ENCODE measurements around the gene NTM.

GRCh38 chr11:131683131-131683530, 312.7 kb downstream of the NTM start:
- no peak for TF ChIP-seq EZH2 (IDR thresholded peaks at IDR 0.05; ENCODE audit: borderline replicate concordance, low read depth, low read length, poor library complexity, severe bottlenecking)
- TF ChIP-seq, protein P1, sequence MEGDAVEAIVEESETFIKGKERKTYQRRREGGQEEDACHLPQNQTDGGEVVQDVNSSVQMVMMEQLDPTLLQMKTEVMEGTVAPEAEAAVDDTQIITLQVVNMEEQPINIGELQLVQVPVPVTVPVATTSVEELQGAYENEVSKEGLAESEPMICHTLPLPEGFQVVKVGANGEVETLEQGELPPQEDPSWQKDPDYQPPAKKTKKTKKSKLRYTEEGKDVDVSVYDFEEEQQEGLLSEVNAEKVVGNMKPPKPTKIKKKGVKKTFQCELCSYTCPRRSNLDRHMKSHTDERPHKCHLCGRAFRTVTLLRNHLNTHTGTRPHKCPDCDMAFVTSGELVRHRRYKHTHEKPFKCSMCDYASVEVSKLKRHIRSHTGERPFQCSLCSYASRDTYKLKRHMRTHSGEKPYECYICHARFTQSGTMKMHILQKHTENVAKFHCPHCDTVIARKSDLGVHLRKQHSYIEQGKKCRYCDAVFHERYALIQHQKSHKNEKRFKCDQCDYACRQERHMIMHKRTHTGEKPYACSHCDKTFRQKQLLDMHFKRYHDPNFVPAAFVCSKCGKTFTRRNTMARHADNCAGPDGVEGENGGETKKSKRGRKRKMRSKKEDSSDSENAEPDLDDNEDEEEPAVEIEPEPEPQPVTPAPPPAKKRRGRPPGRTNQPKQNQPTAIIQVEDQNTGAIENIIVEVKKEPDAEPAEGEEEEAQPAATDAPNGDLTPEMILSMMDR (conservative IDR thresholded peaks at IDR 0.05; ENCODE audit: low read depth, low read length): no peak
